Measurements from ENCODE around the gene KRTAP5-3.

KRTAP5-3 gene

DNA sequence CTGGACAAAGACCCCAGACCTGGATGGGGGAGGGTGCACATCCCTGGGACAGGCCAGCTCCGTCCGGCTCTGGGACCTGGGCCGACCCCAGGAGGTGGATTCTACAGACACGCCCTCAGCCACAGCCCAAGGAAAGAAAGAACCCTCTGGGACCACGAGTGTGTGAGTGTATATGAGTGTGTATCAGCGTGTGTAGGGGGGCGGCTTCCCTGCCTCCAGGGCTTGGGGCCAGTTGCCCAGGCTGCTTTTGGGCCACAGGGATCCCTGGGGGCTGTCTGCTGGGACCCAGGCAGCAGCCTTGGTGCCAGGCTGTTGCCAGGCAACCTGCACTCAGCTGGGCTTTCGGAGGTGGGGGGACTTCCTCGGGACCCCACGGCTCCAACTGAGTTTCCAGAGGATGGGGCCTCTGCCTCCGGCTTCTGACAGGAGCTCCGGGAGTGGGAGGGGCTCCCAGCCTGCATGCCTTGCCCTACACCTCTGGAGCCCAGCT, 45.1 kb downstream of the KRTAP5-3 start:
- no peak for DNase-seq

DNA sequence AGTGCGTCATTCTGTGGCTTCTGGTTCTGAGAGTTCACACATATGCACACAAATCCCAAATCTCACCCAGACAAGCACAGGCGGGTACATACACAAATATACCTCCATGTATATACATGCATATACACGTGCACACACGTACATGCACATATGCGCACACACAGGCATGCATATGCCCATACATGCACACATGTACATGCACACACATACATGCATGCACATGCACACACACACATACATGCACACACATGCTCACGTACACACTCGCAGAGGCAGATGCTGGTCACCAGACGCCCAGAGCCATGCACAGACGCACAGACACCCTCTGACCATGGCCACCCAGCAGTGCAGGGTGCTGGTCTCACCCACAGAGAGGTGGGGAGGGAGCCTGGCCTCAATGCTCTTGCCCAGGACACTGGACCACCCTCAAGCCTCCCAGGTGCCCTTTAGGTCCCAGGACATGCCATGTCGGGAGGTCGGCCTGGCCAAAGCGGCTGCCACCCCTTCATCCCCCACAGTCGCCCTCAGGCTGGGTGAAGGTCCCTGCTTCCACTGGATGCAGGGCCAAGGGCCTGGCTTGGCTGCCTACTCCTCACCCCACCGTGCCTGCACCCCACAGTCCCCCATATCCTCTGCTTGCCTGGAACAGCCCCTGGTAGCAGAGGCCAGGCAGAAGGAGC, 45.7 kb downstream of the KRTAP5-3 start:
- no peak for DNase-seq

DNA sequence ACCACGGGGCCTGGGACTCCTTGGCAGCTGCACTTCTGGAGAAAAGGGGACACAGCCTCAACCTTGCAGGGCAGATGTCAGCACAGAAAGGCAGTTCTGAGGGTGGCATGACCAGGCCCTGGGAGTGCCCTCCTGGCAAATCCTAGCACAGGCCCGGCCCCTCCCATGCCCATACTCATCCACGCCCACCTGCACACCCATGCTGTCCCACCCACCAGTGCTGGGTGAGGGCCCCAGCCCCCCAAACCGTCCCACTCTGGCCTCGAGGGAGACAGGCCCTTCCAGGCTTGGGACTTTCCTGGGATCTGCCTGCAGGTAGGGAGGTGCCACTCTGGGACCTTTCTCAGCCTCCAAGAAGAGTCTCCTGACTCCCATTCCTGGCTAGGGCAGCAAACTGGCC, 46.3 kb downstream of the KRTAP5-3 start:
- DNase-seq = no peak

DNA sequence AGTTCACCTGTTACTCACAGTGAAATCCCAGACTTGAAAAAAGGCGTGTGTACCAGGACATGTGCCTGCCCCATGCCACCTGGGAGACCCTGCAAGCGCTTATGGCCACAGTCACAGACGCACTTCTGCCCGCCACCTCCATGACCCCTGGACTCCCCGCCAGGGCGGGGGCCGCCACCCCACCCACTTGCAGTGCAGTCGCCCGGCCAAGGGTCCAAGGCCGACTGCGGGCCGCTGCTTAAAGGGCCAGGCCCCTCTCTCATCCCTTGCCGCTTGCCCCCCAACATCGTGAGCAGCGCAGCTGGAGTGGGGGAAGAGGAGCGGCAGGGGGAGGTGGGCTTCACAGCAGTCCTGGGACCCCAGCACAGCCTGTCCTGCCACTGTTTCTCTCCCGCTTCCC, 47.0 kb downstream of the KRTAP5-3 start:
- DNase-seq = no peak

DNA sequence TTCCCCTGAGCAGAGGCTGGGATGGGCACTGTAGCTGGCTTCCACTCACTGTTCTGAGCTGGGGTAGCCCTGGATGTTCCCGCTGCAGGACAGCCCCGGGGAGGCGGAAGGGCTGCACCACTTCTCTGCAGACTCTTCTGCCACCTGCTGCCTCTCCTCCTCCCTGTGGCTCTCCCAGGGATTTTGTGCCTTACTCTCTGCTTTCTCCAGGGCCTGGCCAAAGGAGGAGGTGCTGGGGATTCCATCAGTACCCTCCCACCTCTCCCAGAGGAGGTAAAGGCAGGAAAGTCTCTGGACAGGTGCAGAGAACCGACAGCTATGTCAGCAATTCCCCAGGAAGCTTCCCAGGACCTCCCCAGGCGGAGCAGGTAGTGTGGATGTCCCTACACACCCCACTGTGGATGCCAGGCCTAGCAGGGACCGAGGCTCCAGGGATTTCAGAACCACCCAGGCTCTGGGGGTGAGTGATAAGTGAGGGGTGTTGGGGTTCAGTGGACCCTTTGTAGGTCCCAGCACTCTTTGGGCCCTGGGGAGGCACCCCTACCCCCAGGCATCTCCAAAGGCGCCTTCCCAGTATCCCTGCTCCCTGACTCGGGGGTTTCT, 47.5 kb downstream of the KRTAP5-3 start:
- DNase-seq = no peak

DNA sequence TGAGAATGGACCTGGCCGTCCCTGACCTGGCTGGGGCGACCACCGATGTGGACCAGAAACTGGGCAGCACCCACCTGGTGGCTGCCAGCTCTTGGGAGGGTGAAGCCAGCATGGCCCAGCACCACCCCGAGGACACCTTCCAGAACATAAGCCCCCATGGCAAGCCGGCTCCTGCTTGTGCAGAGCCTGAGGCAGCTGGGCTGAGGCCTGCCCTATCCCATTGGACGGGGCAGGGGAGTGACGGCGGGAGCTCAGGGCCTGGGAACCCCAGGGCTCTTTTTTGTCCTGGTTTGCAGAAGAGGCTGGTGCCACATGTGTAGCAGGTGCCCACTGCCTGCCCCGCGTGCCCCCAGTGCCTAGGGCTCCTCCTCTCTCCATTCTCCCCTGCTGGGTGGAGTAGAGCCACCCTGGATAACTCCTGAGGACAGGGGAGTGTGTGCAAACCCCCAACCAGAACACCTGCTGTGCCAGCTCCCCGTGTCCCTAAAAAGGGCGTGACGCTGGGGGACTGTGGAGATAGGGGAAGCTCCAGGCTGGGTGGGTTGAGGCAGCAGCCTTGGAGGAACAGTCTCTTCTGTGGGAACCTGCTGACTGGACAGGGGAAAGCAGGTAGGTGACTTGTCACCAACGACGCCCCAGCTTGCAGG, 48.1 kb downstream of the KRTAP5-3 start:
- DNase-seq = no peak

DNA sequence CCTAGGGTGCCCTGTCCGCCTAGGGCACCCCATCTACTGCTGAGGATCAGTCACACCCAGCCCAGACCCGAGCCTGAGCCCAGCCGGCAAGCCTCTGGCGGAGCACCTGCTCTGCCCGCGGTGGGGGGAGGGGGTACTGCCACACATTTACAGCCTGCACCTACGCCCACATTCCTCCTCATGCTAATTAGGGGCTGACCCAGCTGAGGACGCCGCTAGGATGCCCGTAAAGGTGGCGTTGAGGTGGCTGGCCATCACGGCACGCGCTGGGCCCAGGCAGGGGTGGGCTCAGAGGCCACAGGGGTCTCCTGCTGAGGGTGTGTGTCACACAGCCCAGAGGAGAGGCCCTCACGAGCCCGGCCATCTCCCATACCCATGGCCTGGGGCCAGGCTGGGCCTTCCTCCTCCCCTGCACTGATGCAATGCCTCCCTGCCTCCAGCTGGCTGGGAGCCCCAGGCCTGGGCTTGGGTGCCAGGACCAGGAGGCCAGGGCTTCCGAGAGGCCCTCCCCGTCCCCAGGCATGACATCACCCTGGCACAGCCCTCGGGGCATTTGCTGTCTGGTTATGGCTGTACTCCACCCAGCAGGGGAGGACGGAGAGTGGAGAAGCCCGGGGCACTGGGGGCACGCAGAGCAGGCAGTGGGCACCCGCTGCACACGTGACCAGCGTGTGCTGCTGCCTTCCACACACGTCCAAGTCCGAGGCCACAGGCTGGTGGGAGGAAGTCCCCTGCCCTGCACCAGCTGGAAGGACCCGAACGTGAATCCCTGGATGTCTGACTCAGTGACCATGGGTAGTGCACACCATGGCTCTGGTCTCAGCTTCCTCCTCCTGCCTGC, 48.9 kb downstream of the KRTAP5-3 start:
- DNase-seq = no peak

DNA sequence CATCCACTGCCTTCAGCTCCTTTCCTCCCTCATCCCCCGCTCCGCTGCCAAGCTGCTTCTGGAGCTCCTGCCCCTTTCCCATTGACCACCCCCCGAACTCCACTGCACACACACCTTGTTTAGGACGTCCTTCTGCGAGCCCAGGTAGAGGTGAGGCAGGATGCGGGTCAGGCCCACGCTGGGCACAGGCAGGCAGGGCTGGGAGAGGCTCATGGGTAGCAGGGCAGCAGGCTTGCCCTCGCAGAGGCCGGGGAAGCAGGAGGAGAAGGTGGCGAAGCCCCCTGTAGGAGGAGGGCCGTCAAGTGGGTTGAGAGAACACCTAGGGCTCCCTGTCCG, 49.5 kb downstream of the KRTAP5-3 start:
- DNase-seq = no peak

DNA sequence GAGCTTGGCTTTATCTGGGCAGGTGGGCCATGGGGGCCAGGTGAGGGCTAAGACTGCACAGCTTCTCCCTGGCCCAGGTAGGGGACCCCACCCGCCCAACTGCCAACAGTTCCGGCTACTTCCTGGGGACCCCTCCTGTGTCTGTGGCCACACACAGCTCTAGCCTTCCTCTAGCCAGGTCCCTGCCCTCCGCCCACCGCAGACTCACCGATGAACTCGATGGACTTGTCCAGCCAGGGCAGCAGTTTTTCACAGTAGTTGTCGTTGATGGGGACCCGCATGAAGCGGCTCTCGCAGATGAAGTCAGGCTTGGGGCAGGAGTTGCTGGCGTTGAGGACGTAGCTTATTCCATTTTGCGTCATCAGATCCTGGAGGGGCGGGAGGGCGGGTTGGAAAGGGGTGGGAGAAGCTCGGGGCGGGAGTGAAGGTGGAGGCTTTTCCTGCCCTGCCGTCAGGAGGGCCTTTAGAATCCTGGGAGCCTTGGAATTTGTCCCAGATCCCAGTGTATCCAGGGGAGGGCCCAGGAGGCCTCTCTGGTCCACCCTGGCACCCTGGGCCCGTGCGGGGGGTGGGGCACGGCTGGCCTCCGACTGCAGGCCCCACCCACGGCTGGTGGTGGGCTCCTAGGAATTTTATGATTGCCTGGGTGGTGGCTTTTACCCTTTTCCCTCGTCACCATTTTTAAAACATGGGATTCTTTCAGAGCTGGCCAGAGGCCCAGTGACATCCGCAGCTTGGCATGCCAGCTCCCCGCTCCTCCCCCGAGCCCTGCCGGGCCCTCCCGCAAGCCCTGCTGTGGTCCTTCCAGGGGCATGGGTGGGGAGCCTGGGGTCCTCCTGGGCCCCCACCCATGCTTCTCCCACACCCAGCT, 50.1 kb downstream of the KRTAP5-3 start:
- no peak for DNase-seq
